MM.1S (cell line): ENCODE measurements around the gene ZBTB7C.

Experiments used
- CTCF ChIP-seq: fragments of 300-600 bp; sonication (generic); IDR thresholded peaks from 2 replicates; pipeline ENCODE4 v1.5.1; 2016; ENCODE audit warnings: antibody characterized with exemption, low read length, mixed read lengths
- EZH2 ChIP-seq: fragments of 300-600 bp; sonication (generic); optimal IDR thresholded peaks from 2 replicates; pipeline ENCODE3; 2017; ENCODE audit warnings: low read depth, mild to moderate bottlenecking, antibody characterized with exemption, low read length, mixed read lengths
- EZH2phosphoT487 ChIP-seq: fragments of 300-600 bp; sonication (generic); IDR thresholded peaks from 2 replicates; pipeline ENCODE4 v1.6.1; 2018; ENCODE audit warnings: antibody characterized with exemption, low read length

- TF ChIP-seq CTCF (no peak), EZH2 (no peak), EZH2phosphoT487 (no peak)
Observed at GRCh38 chr18:48367557-48367956, 41.6 kb downstream of the ZBTB7C start.
